ENCODE measurements around the gene CEACAM20. TPM values are rescaled to one million over a fixed set of nuclear protein-coding genes. Genes with fewer than 3 reads are reported as not detected.
"Not testable (repeated sequence)": the region's sequence is repeated elsewhere in the genome, so short reads cannot be mapped to it uniquely, and the experiment has no call there.

The CEACAM20 gene
- total and polyA plus RNA-seq, 5 donors, result not detected

DNA sequence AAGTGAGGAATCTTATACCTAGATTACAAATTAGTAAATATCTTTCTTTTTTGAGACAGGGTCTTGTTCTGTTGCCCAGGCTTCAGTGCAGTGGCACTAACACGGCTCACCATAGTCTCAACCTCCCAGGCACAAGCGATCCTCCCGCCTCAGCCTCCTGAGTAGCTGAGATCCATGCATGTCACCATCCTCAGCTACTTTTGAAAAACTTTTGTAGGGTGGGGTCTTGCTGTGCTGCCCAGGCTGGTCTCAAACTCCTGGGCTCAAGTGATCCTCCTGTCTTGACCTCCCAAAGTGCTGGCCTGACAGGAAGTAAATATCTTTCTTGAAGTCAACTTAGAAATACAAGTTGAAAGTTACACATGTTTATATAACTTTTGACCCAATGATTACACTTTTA is 20.0 kb upstream of the CEACAM20 start:
- no peaks in the 10 kb centered on the region for H3K9me3 ChIP-seq (ENCODE audit: control insufficient read depth, low read length)
- H3K4me1 ChIP-seq (ENCODE audit: control insufficient read depth, insufficient read depth, low read length), result no peaks in the 10 kb centered on the region
- H3K27ac ChIP-seq (ENCODE audit: low read length), result no peak overlapping the region
- 93% methylated on average over 3 of the region's 3 CpGs for WGBS
- no peak for DNase-seq
- no peaks in the 10 kb centered on the region for H3K27me3 ChIP-seq (ENCODE audit: control insufficient read depth, insufficient read depth)
- no peak overlapping the region for H3K4me3 ChIP-seq (ENCODE audit: low read length)
- intact Hi-C loops (cut with DNase I), result no loop called here
- no peak for ATAC-seq

DNA sequence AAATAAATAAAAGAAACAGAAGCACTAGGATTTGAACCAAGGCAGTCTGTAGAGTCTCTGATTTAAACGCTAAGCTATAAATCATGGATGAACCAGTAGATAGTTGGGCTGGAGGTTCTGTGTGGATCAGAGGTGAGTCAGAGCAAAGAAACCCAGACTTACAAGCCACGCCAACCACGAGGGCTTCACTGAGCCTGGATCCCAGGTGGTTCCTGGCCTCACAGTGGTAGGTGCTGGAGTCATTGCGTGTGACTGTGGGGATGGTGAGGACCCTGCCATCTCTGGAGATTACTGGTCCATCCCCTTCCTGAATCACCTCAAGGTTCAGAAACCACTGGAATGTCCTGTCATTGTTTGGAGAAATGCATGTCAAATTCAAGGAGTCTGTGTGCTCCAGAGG is 19.3 kb upstream of the CEACAM20 start:
- WGBS, result 84% methylated on average over 4 of the region's 4 CpGs

DNA sequence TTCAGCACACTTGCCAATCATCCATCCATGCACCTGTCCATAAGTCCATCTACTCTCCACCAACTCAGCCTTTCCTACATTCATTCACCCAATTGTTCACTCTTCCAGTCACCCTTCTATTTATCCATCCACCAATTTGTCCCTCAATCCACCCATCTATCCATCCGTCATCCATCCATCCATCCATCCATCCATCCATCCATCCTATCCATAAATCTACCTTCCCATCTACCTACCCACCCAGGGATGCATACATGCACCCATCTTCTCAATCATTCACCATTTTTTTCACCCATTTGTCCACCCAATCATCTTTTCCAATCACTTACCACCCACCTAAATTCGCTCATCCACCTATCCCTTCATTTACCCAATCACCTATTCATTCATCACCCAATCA is 14.6 kb upstream of the CEACAM20 start:
- Histone ChIP-seq H3K4me3 (ENCODE audit: low read length) (no peak overlapping the region), H3K27me3 (ENCODE audit: control insufficient read depth, insufficient read depth) (no peaks in the 10 kb centered on the region), H3K9me3 (ENCODE audit: control insufficient read depth, low read length) (no peaks in the 10 kb centered on the region), H3K27ac (ENCODE audit: low read length) (no peak overlapping the region), H3K4me1 (ENCODE audit: control insufficient read depth, insufficient read depth, low read length) (no peaks in the 10 kb centered on the region)
- no peak for ATAC-seq
- intact Hi-C loops (cut with DNase I), result no loop called here
- no peak for DNase-seq
- WGBS, result 68% methylated on average over 2 of the region's 2 CpGs

More for the DNA sequence above, 19.3 kb upstream of the CEACAM20 start:
- ATAC-seq (no peak), DNase-seq (no peak)
- Histone ChIP-seq H3K27ac (ENCODE audit: low read length) (no peak overlapping the region), H3K4me3 (ENCODE audit: low read length) (no peak overlapping the region), H3K27me3 (ENCODE audit: control insufficient read depth, insufficient read depth) (no peaks in the 10 kb centered on the region), H3K4me1 (ENCODE audit: control insufficient read depth, insufficient read depth, low read length) (no peaks in the 10 kb centered on the region), H3K9me3 (ENCODE audit: control insufficient read depth, low read length) (no peaks in the 10 kb centered on the region)
- intact Hi-C loops (cut with DNase I), result no loop called here

DNA sequence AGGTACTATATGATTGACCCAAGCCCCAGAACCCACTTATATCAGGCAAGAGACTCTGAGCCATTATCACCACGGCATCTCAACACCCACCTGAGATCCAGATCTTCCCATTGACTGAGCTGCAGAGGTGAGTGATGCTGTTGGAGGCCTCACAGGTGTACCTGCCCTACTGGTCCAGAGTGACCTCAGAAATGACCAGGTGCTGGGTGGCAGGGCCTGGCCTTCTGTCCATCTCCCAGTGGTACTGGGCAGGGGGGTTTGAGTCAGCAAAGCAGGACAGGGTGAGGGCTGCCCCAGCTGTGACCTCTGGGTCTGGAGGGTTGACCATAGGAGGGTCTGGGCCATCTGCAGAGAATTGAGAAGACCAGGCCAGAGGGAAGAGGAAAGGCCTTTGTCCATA is 13.2 kb upstream of the CEACAM20 start:
- Histone ChIP-seq H3K27me3 (ENCODE audit: control insufficient read depth, insufficient read depth) (no peaks in the 10 kb centered on the region), H3K4me1 (ENCODE audit: control insufficient read depth, insufficient read depth, low read length) (no peaks in the 10 kb centered on the region), H3K4me3 (ENCODE audit: low read length) (no peak overlapping the region), H3K9me3 (ENCODE audit: control insufficient read depth, low read length) (no peaks in the 10 kb centered on the region), H3K27ac (ENCODE audit: low read length) (no peak overlapping the region)
- WGBS, result 0% methylated on average over 1 of the region's 1 CpG
- intact Hi-C loops (cut with DNase I), result no loop called here
- ATAC-seq, result no peak
- no peak for DNase-seq

DNA sequence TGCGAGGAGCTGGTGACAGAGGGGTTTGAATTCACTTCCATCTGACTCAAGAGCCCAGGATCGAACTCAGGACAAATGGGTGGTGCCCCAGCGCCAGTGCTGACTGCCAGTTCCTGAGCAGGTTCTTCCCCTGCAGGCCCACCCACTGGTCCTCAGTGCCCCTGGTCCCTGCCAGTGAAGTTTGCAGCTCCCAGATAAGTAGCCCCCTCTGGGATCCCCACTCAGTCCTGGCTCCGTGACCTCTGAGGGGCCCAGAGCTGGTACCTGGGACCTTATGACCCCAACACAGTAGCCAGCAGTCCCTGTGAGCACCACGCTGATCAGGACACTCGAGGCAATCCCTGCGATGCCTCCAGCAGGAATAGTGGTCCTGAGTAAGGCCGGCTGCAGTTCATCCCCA is 11.3 kb upstream of the CEACAM20 start:
- intact Hi-C loops (cut with DNase I), result no loop called here
- ATAC-seq, result no peak
- Histone ChIP-seq H3K4me3 (ENCODE audit: low read length) (no peak overlapping the region), H3K4me1 (ENCODE audit: control insufficient read depth, insufficient read depth, low read length) (no peaks in the 10 kb centered on the region), H3K27ac (ENCODE audit: low read length) (no peak overlapping the region), H3K27me3 (ENCODE audit: control insufficient read depth, insufficient read depth) (no peaks in the 10 kb centered on the region), H3K9me3 (ENCODE audit: control insufficient read depth, low read length) (no peaks in the 10 kb centered on the region)
- DNase-seq, result no peak
- 80% methylated on average over 8 of the region's 8 CpGs for WGBS

DNA sequence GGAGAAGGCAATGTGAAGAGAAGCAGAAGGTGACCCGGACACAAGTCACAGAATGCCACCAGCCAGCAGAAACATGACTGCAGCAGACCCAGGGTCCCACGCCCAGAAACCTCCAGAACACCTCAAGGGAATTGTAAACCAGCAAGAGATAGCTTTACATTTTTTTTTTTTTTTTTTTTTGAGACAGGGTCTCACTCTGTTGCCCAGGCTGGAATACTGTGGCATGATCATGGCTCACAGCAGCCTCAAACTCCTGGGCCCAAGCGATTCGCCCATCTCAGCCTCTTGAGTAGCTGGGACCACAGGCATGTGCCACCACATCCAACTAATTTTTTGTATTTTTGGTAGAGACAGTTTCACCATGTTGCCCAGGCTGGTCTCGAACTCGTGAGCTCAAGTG is 10.5 kb upstream of the CEACAM20 start:
- 75% methylated on average over 6 of the region's 6 CpGs for WGBS
- Histone ChIP-seq H3K27ac (ENCODE audit: low read length) (no peak overlapping the region), H3K4me3 (ENCODE audit: low read length) (no peak overlapping the region), H3K27me3 (ENCODE audit: control insufficient read depth, insufficient read depth) (no peaks in the 10 kb centered on the region), H3K4me1 (ENCODE audit: control insufficient read depth, insufficient read depth, low read length) (no peaks in the 10 kb centered on the region), H3K9me3 (ENCODE audit: control insufficient read depth, low read length) (no peaks in the 10 kb centered on the region)
- ATAC-seq (no peak), DNase-seq (no peak)
- intact Hi-C loops (cut with DNase I), result no loop called here

DNA sequence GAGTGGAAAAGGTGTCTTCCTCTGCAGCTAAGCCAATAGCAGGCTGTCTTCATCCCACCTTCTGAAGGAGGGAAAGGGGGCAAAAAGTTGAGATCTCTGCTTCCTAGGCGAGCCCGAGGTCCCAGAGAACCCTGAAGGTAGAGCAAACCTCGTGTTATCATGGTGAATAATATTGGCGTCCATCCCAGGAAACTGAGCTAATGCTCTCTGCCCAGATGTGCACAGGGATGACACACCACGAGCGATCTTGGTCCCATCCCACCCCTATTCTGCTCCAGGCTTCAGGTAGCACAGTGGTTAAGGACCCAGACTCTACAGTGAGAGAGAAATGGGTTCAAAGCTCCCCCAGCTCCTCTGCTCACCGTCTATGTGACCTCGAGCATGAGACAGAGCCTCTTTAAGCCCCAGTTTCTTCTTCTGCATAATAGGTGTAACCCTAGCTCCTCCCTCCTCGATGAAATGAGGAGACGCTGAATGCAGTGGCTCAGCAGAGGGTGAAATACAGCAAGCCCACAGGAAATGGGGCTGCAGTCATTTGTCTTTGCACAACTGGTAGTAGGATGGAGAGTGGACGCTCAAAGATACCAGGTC is 9.9 kb upstream of the CEACAM20 start:
- WGBS, result 66% methylated on average over 11 of the region's 11 CpGs
- no peaks in the 10 kb centered on the region for H3K27me3 ChIP-seq (ENCODE audit: control insufficient read depth, insufficient read depth)
- no peak for DNase-seq
- H3K4me1 ChIP-seq (ENCODE audit: control insufficient read depth, insufficient read depth, low read length), result no peaks in the 10 kb centered on the region
- H3K4me3 ChIP-seq (ENCODE audit: low read length), result no peak overlapping the region
- H3K9me3 ChIP-seq (ENCODE audit: control insufficient read depth, low read length), result no peaks in the 10 kb centered on the region
- intact Hi-C loops (cut with DNase I), result no loop called here
- no peak overlapping the region for H3K27ac ChIP-seq (ENCODE audit: low read length)
- ATAC-seq, result no peak

DNA sequence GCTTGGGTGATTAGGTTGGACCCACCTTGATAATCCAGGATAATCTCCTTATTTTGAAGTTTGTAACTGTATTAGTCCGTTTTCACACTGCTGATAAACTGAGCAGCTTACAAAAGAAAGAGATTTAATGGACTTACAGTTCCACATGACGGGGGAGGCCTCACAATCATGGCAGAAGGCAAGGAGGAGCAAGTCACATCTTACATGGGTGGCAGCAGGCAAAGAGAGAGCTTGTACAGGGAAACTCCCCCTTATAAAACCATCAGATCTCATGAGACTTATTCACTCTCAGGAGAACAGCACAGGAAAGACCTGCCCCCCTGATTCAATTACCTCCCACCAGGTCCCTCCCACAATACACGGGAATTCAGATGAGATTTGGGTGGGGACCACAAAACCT is 5.9 kb upstream of the CEACAM20 start:
- 57% methylated on average over 3 of the region's 3 CpGs for whole genome bisulfite sequencing
- DNase-seq; H3K4me1 ChIP-seq (ENCODE audit: control insufficient read depth, insufficient read depth, low read length); H3K27ac ChIP-seq (ENCODE audit: low read length); H3K27me3 ChIP-seq (ENCODE audit: control insufficient read depth, insufficient read depth); H3K9me3 ChIP-seq (ENCODE audit: control insufficient read depth, low read length); intact Hi-C loops (cut with DNase I); H3K4me3 ChIP-seq (ENCODE audit: low read length); ATAC-seq: not testable (repeated sequence)

DNA sequence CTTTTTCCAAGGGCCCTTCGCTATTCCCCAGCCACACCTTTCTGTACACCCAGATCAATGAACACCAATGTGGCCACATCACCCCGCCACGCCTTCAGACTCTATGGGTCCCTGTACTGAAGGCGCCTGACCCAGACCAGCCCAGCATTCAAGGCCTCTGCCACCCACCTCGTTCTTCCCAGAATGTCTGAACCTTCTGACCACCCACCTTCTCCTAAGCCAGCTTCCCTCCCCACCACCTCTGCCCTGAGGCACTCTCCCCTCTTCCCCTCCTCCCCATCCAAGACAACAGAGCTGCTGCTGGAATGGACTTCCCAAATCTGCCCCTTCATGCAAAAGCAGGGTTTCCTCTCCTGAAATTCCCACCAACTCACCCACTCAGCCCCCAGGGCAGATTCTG is 3.3 kb upstream of the CEACAM20 start:
- no peak for DNase-seq
- WGBS, result 78% methylated on average over 5 of the region's 5 CpGs
- H3K9me3 ChIP-seq (ENCODE audit: control insufficient read depth, low read length), result no peaks in the 10 kb centered on the region
- intact Hi-C loops (cut with DNase I), result no loop called here
- no peak overlapping the region for H3K4me3 ChIP-seq (ENCODE audit: low read length)
- H3K27me3 ChIP-seq (ENCODE audit: control insufficient read depth, insufficient read depth), result no peaks in the 10 kb centered on the region
- no peaks in the 10 kb centered on the region for H3K4me1 ChIP-seq (ENCODE audit: control insufficient read depth, insufficient read depth, low read length)
- H3K27ac ChIP-seq (ENCODE audit: low read length), result no peak overlapping the region
- no peak for ATAC-seq

DNA sequence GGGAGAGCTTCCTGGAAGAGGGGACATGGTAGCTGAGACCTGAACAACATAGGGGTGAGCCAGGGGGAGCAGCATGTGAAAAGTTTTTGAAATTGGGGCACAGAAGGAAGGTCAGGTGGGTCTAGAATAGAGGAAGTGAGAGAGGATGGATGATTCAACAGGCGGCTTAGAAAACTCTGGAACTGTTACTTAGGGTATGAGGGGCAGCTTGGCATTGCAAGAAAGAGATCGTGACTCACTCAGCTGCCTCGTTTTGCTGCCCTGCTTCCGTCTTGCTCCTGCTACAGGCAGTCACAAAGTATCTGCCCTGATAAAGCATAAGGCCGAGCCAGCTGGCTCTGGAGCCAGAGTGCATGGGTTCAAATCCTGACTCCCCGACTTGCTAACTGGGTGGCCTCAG is 1.3 kb upstream of the CEACAM20 start:
- no peak overlapping the region for H3K4me3 ChIP-seq (ENCODE audit: low read length)
- DNase-seq (no peak), ATAC-seq (no peak)
- no peaks in the 10 kb centered on the region for H3K27me3 ChIP-seq (ENCODE audit: control insufficient read depth, insufficient read depth)
- H3K9me3 ChIP-seq (ENCODE audit: control insufficient read depth, low read length), result no peaks in the 10 kb centered on the region
- intact Hi-C loops (cut with DNase I), result no loop called here
- H3K27ac ChIP-seq (ENCODE audit: low read length), result no peak overlapping the region
- 56% methylated on average over 6 of the region's 6 CpGs for WGBS
- no peaks in the 10 kb centered on the region for H3K4me1 ChIP-seq (ENCODE audit: control insufficient read depth, insufficient read depth, low read length)

DNA sequence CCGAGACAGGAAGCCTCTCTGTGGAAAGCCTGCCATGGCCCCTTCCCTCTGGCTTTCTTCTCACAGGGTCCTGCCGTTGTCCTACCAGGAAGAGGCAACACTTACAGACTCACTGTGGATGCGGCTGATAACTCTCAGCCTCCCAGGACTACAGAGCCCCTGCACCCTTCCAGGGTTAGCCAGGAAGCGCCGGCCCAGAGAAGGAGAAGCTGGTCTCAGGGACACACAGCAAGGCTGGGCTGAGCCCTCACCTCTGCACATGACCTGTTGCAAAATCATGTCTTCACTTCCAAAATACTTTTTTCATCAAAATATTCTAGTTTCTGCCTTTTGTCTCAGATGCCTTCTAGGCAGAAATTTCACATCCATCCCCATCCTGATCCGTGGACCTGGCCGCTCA is 1.9 kb downstream of the CEACAM20 start:
- H3K27ac ChIP-seq (ENCODE audit: low read length), result no peak overlapping the region
- H3K27me3 ChIP-seq (ENCODE audit: control insufficient read depth, insufficient read depth), result no peaks in the 10 kb centered on the region
- intact Hi-C loops (cut with DNase I), result no loop called here
- ATAC-seq (no peak), DNase-seq (no peak)
- H3K4me1 ChIP-seq (ENCODE audit: control insufficient read depth, insufficient read depth, low read length), result no peaks in the 10 kb centered on the region
- no peaks in the 10 kb centered on the region for H3K9me3 ChIP-seq (ENCODE audit: control insufficient read depth, low read length)
- WGBS, result 79% methylated on average over 7 of the region's 7 CpGs
- H3K4me3 ChIP-seq (ENCODE audit: low read length), result no peak overlapping the region

DNA sequence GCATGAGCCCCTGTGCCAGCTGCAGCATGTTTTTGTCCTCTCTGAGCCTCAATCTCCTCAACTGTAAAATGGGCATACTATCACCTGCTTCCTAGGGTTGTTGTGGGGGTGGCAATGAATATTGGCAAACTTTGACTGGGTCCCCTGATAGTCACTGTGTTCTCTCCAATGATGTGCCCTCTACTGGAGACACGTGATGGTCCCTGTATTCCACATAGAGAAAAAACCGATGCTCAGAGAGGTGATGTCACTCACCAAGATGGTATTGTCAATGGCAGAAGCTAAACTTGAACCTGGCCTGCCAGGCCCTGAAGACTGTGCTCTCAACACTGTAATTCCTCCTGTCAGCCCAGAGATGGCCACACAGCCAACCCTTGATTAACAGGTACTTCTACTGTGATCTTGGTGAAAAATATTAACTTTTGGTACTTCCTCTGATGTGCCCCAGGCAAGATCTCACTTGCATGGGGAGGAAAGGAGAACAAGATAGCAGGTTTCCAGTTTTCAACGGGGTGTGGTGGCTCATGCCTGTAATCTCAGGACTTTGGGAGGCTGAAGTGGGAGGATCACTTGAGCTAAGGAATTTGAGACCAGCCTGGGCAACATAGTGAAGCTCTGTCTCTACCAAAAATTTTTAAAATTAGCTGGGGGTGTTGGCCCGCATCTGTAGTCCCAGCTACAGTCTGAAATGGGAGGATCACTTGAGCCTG is 3.6 kb downstream of the CEACAM20 start:
- H3K27ac ChIP-seq (ENCODE audit: low read length), result no peak overlapping the region
- intact Hi-C loops (cut with DNase I), result no loop called here
- H3K4me1 ChIP-seq (ENCODE audit: control insufficient read depth, insufficient read depth, low read length), result no peaks in the 10 kb centered on the region
- DNase-seq (no peak), ATAC-seq (no peak)
- 46% methylated on average over 4 of the region's 4 CpGs for WGBS
- H3K4me3 ChIP-seq (ENCODE audit: low read length), result no peak overlapping the region
- H3K27me3 ChIP-seq (ENCODE audit: control insufficient read depth, insufficient read depth), result no peaks in the 10 kb centered on the region
- H3K9me3 ChIP-seq (ENCODE audit: control insufficient read depth, low read length), result no peaks in the 10 kb centered on the region

All from right cardiac atrium (tissue), 5 donors.